H1 (cell line): ENCODE data around the gene RNF125. TPM values are rescaled to one million over a fixed set of nuclear protein-coding genes. Genes with fewer than 3 reads are reported as not detected.
A peak's percentile ranks its signal among the peaks of the same experiment; 100 is the strongest.

ENCODE experiments used
- CTCF ChIA-PET: fragments of 300-600 bp; sonication (Branson Sonifier 250); formaldehyde crosslinking; loops from one replicate; lab custom pipeline; 2021; ENCODE audit not compliant: partially characterized antibody; lab: Charles Lee
- POLR2A ChIA-PET: fragments of 300-600 bp; sonication (Branson Sonifier 250); formaldehyde crosslinking; loops from one replicate; lab custom pipeline; 2021; ENCODE audit warnings: inconsistent platforms; ENCODE audit not compliant: partially characterized antibody; lab: Charles Lee
- DNase-seq, 2 experiments: peaks; one replicate each; pipeline versions ENCODE4 v3.0.0 to v3.0.0-alpha.2; 2010 to 2022; ENCODE audit warnings: low spot score in 2 of 2, low read depth in 1 of 2, mixed read lengths in 1 of 2
- FAIRE-seq: peaks from 2 replicates; lab custom pipeline; 2011; peaks lifted over from hg19 to GRCh38; lab: Jason Lieb, UNC
- H2AFZ ChIP-seq: 2 replicates; pipeline ENCODE4 v1.8.1; 2012; ENCODE audit warnings: low read length, inconsistent platforms
- H2AK5ac ChIP-seq: 2 replicates; pipeline ENCODE4 v1.6.1; 2013; ENCODE audit warnings: low read depth, low read length
- H2BK120ac ChIP-seq: replicated peaks from 2 replicates; pipeline ENCODE3; 2013; ENCODE audit warnings: low read depth, low read length, inconsistent platforms
- H2BK12ac ChIP-seq: 2 replicates; pipeline ENCODE4 v1.6.1; 2013; ENCODE audit warnings: low read depth, low read length
- H2BK15ac ChIP-seq: 2 replicates; pipeline ENCODE4 v1.6.1; 2013; ENCODE audit warnings: low read length
- H2BK20ac ChIP-seq: 2 replicates; pipeline ENCODE4 v1.6.1; 2013; ENCODE audit warnings: low read length
- H2BK5ac ChIP-seq: 2 replicates; pipeline ENCODE4 v1.6.1; 2013; ENCODE audit warnings: low read depth, low read length
- H3K14ac ChIP-seq: 2 replicates; pipeline ENCODE4 v1.6.1; 2013; ENCODE audit warnings: inconsistent platforms; ENCODE audit not compliant: insufficient read length
- H3K18ac ChIP-seq: 2 replicates; pipeline ENCODE4 v1.6.1; 2013; ENCODE audit warnings: low read length; ENCODE audit errors: extremely low read depth
- H3K23ac ChIP-seq: 2 replicates; pipeline ENCODE4 v1.6.1; 2013; ENCODE audit warnings: inconsistent platforms; ENCODE audit not compliant: insufficient read length
- H3K23me2 ChIP-seq: 2 replicates; pipeline ENCODE4 v1.6.1; 2013; ENCODE audit warnings: low read depth, low read length
- H3K27ac ChIP-seq: 2 replicates; pipeline ENCODE4 v1.6.1; 2011; ENCODE audit warnings: low read depth, low read length, inconsistent platforms
- H3K27me3 ChIP-seq, 4 experiments: replicated peaks in 1 of 4; 1 replicate in 1 of 4; 2 replicates in 3 of 4; pipeline versions ENCODE4 v1.6.1 to v1.8.1; 2011 to 2013; ENCODE audit warnings: low read length in 3 of 4, mild to moderate bottlenecking in 3 of 4, inconsistent platforms in 2 of 4, mixed read lengths in 2 of 4, moderate library complexity in 1 of 4; ENCODE audit not compliant: control insufficient read depth in 3 of 4, insufficient read depth in 3 of 4; ENCODE audit errors: extremely low read depth in 1 of 4
- H3K36me3 ChIP-seq, 4 experiments: 2 replicates each; pipeline versions ENCODE4 v1.6.1 to v1.8.1; 2011 to 2013; ENCODE audit warnings: mild to moderate bottlenecking in 4 of 4, low read length in 3 of 4, moderate library complexity in 2 of 4, control low read depth in 1 of 4, inconsistent platforms in 1 of 4; ENCODE audit not compliant: insufficient read depth in 4 of 4, control insufficient read depth in 2 of 4
- H3K4ac ChIP-seq: replicated peaks from 2 replicates; pipeline ENCODE3; 2013; ENCODE audit warnings: low read length, low read depth, mixed read lengths, inconsistent platforms; ENCODE audit not compliant: insufficient read length
- H3K4me1 ChIP-seq, 4 experiments: replicated peaks in 1 of 4; 1 replicate in 1 of 4; 2 replicates in 3 of 4; pipeline versions ENCODE4 v1.6.1 to v1.8.1; 2011 to 2013; ENCODE audit warnings: low read length in 3 of 4, inconsistent platforms in 2 of 4, mixed read lengths in 1 of 4; ENCODE audit not compliant: insufficient read depth in 4 of 4, control insufficient read depth in 3 of 4
- H3K4me2 ChIP-seq, 2 experiments: 2 replicates each; pipeline versions ENCODE4 v1.6.1 to v1.8.1; 2011 to 2013; ENCODE audit warnings: low read depth in 2 of 2, low read length in 2 of 2, control low read depth in 1 of 2, inconsistent platforms in 1 of 2, mild to moderate bottlenecking in 1 of 2; ENCODE audit not compliant: insufficient read depth in 1 of 2
- H3K4me3 ChIP-seq, 4 experiments: fragments of 200-600, 300-600 bp in 1 of 4; sonication (generic), shearing (Covaris generic), sonication (Bioruptor Twin) in 1 of 4; 2 replicates each; pipeline versions ENCODE4 v1.5.1 to v1.8.1; 2011 to 2016; ENCODE audit warnings: low read length in 4 of 4, low read depth in 3 of 4, control low read depth in 2 of 4, inconsistent platforms in 2 of 4, mild to moderate bottlenecking in 2 of 4, mixed read lengths in 1 of 4, moderate library complexity in 1 of 4; ENCODE audit not compliant: insufficient read depth in 2 of 4; ENCODE audit errors: extremely low read depth in 1 of 4
- H3K56ac ChIP-seq: replicated peaks from 2 replicates; pipeline ENCODE3; 2013; ENCODE audit warnings: low read depth, mild to moderate bottlenecking, mixed read lengths, low read length, inconsistent platforms; ENCODE audit not compliant: insufficient read length
- H3K79me1 ChIP-seq: 2 replicates; pipeline ENCODE4 v1.6.1; 2013; ENCODE audit warnings: low read depth, low read length, control low read depth
- H3K79me2 ChIP-seq, 2 experiments: 2 replicates each; pipeline versions ENCODE4 v1.6.1 to v1.8.1; 2012 to 2013; ENCODE audit warnings: low read length in 2 of 2, mild to moderate bottlenecking in 2 of 2, inconsistent platforms in 1 of 2; ENCODE audit not compliant: insufficient read depth in 2 of 2, control insufficient read depth in 1 of 2
- H3K9ac ChIP-seq, 4 experiments: replicated peaks in 1 of 4; 1 replicate in 1 of 4; 2 replicates in 3 of 4; pipeline versions ENCODE4 v1.6.1 to v1.8.1; 2011 to 2013; ENCODE audit warnings: low read depth in 3 of 4, low read length in 3 of 4, control low read depth in 2 of 4, mild to moderate bottlenecking in 2 of 4, moderate library complexity in 2 of 4, inconsistent platforms in 1 of 4; ENCODE audit errors: extremely low read depth in 1 of 4
- H3K9me3 ChIP-seq, 2 experiments: 2 replicates each; pipeline versions ENCODE4 v1.6.1 to v1.8.1; 2012 to 2013; ENCODE audit warnings: mild to moderate bottlenecking in 2 of 2, moderate library complexity in 2 of 2, control low read depth in 1 of 2, inconsistent platforms in 1 of 2, low read depth in 1 of 2, low read length in 1 of 2, mixed read lengths in 1 of 2; ENCODE audit not compliant: insufficient read depth in 2 of 2
- H4K20me1 ChIP-seq, 2 experiments: replicated peaks in 1 of 2; 2 replicates each; pipeline versions ENCODE3 to v1.8.1; 2011 to 2013; ENCODE audit warnings: inconsistent platforms in 2 of 2, low read length in 2 of 2, mild to moderate bottlenecking in 1 of 2; ENCODE audit not compliant: insufficient read depth in 2 of 2, control insufficient read depth in 1 of 2
- H4K5ac ChIP-seq: 2 replicates; pipeline ENCODE4 v1.6.1; 2013; ENCODE audit warnings: low read length, low read depth, mixed read lengths, inconsistent platforms; ENCODE audit not compliant: insufficient read length
- H4K8ac ChIP-seq: 2 replicates; pipeline ENCODE4 v1.8.0; 2013; ENCODE audit warnings: mild to moderate bottlenecking, moderate library complexity, low read length, inconsistent platforms; ENCODE audit not compliant: insufficient read depth; ENCODE audit errors: extremely low read depth
- H4K91ac ChIP-seq: replicated peaks from 2 replicates; pipeline ENCODE3; 2013; ENCODE audit warnings: low read length, mixed read lengths, inconsistent platforms; ENCODE audit not compliant: insufficient read length
- KDM4A ChIP-seq: IDR thresholded peaks from one replicate; pipeline ENCODE4 v1.7.1; 2012; ENCODE audit warnings: low read depth, mild to moderate bottlenecking, moderate library complexity, low read length, inconsistent platforms; ENCODE audit not compliant: severe bottlenecking
- POU5F1 ChIP-seq: IDR thresholded peaks from 2 replicates; pipeline ENCODE4 v1.6.1; 2011; ENCODE audit warnings: low read depth, mild to moderate bottlenecking, low read length, moderate library complexity
- RNF2 ChIP-seq: fragments of 200-900, 300-1000 bp; sonication (generic); IDR thresholded peaks from 2 replicates; pipeline ENCODE4 v1.7.1; 2016; ENCODE audit warnings: borderline replicate concordance, low read depth, mild to moderate bottlenecking, antibody characterized with exemption, low read length; ENCODE audit not compliant: poor library complexity, severe bottlenecking; ENCODE audit errors: missing control alignments
- SAP30 ChIP-seq: fragments of 300-600 bp; sonication (generic); IDR thresholded peaks from 2 replicates; pipeline ENCODE4 v1.7.1; 2012; ENCODE audit warnings: low read length, moderate library complexity, mild to moderate bottlenecking, inconsistent platforms; ENCODE audit not compliant: insufficient read depth, insufficient replicate concordance
- SIX5 ChIP-seq: IDR thresholded peaks from 2 replicates; pipeline ENCODE4 v1.6.1; 2011; ENCODE audit warnings: mild to moderate bottlenecking, low read depth, low read length
- SP4 ChIP-seq: IDR thresholded peaks from 2 replicates; pipeline ENCODE4 v1.6.1; 2012; ENCODE audit warnings: low read length, inconsistent platforms
- SUZ12 ChIP-seq: fragments of 200-600 bp; sonication (generic); IDR thresholded peaks from 2 replicates; pipeline ENCODE4 v1.6.1; 2012; ENCODE audit warnings: mild to moderate bottlenecking, inconsistent platforms, low read length, moderate library complexity, mixed read lengths
- WGBS, 2 experiments: shearing (Covaris generic) in 1 of 2; methylation state at CpG; one replicate each; pipeline versions ENCODE4 v1.1.6 to v1.1.7; 2013 to 2015; ENCODE audit warnings: low lambda C conversion rate in 2 of 2, mixed read lengths in 2 of 2, inconsistent platforms in 1 of 2, low coverage in 1 of 2, missing lambda C conversion rate in 1 of 2; ENCODE audit not compliant: insufficient replicate concordance in 2 of 2, insufficient coverage in 1 of 2, insufficient read length in 1 of 2; ENCODE audit errors: extremely low coverage in 1 of 2, missing lambda C conversion rate in 1 of 2; 5-methylcytosine and 5-hydroxymethylcytosine counted together
- polyA plus RNA-seq, 7 experiments: library from polyadenylated mRNA; depleted of rRNA in 3 of 7; stranded (reverse) in 5 of 7; unstranded in 2 of 7; fragments of >200 nt in 5 of 7; fragments of 200-250 nt in 2 of 7; gene quantifications; 1 replicate in 5 of 7; 2 replicates in 1 of 7; 4 replicates in 1 of 7; pipeline versions ENCODE4 v1.2.1 to v1.2.3, GENCODE V29; 2011 to 2013; ENCODE audit warnings: missing spikeins in 2 of 7, mixed read lengths in 2 of 7
- total RNA-seq: library from RNA; stranded (reverse); fragmentation: NEBNext Ultra II Directional; extraction: Animal tissue kit (Norgen Biotek cat#: 25700); gene quantifications from 2 replicates; pipeline ENCODE4 v1.2.1, GENCODE V29; 2021
- TF ChIP-seq, protein P1 (sequence below): IDR thresholded peaks from 2 replicates; pipeline ENCODE4 v1.6.1; 2012; ENCODE audit warnings: inconsistent platforms

The RNF125 gene
- total and polyA plus RNA-seq, 2 of the 8 experiments (the other 6 are each of a cell fraction or from before 2014, with no cell fraction given): 14.3 to 15.2 TPM

- TF ChIP-seq POU5F1 (no peak), SAP30 (peak; percentile 33), KDM4A (peak; percentile 65), SUZ12 (0 out of 2 replicates have a peak, but pooled peaks have one; percentile 13), RNF2 (peak; percentile 45), SP4 (no peak; the same call in 1 of the 2 replicates), SIX5 (no peak)
- TF ChIP-seq, protein P1, sequence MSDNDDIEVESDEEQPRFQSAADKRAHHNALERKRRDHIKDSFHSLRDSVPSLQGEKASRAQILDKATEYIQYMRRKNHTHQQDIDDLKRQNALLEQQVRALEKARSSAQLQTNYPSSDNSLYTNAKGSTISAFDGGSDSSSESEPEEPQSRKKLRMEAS: peak; percentile 33; the same call in 1 of the 2 replicates
- H2BK5ac ChIP-seq: no peak overlapping the region
- peaks cover 0 to 4% (median under 1%) of the 10 kb centered on the region in 4 experiments; a peak in 3 of 7 replicates for H3K27me3 ChIP-seq
- no peak overlapping the region for H2AK5ac ChIP-seq
- peak overlapping the region; percentile 95 for H4K8ac ChIP-seq
- peaks cover 0 to 7% of the 10 kb centered on the region in 2 experiments; a peak in 2 of 4 replicates for H3K79me2 ChIP-seq
- peak overlapping the region; percentile 54; the same call in 1 of the 2 replicates for H2BK15ac ChIP-seq
- no peak overlapping the region for H3K14ac ChIP-seq
- H2BK120ac ChIP-seq: no peak overlapping the region
- peak overlapping the region; percentile 14; the same call in 1 of the 2 replicates for H2AFZ ChIP-seq
- peak overlapping the region; percentile 97 for H2BK12ac ChIP-seq
- H3K9ac ChIP-seq: peak overlapping the region; percentile 52 to 84 (median 78)
- FAIRE-seq: no peak
- H3K4me1 ChIP-seq: peaks cover 0 to 10% (median 4%) of the 10 kb centered on the region in 4 experiments; a peak in 4 of 7 replicates
- peak overlapping the region; percentile 83 for H3K56ac ChIP-seq
- ChIA-PET POLR2A (interaction anchor here (0.9 to 2.5 kb wide), 9 partner anchors 9 to 114 kb away, joined by 3 to 12 read pairs (median 4); partner anchors contain the start of gene RNF138), CTCF (interaction anchor here (0.6 to 2.1 kb wide), 10 partner anchors 9 to 83 kb away, joined by 3 to 9 read pairs (median 3); no protein-coding TSS in a partner anchor)
- H4K91ac ChIP-seq: no peak overlapping the region
- peak overlapping the region; percentile 91 for H3K18ac ChIP-seq
- H3K9me3 ChIP-seq: no peaks in the 10 kb centered on the region
- H4K20me1 ChIP-seq: no peaks in the 10 kb centered on the region
- H3K23ac ChIP-seq: no peak overlapping the region
- peak; percentile 9 to 69 for DNase-seq
- WGBS, 2 experiments: 7% methylated on average over 31 of the region's 31 CpGs; no CpG with 5 or more reads in 1 of the 2 experiments
- H4K5ac ChIP-seq: peak overlapping the region; percentile 44
- H3K4me2 ChIP-seq: peak overlapping the region; percentile 91 to 96
- H3K27ac ChIP-seq: no peak overlapping the region
- no peaks in the 10 kb centered on the region; a peak in 1 of 8 replicates for H3K36me3 ChIP-seq
- H3K79me1 ChIP-seq: no peaks in the 10 kb centered on the region; the same call in 1 of the 2 replicates
- H2BK20ac ChIP-seq: no peak overlapping the region
- H3K4ac ChIP-seq: peak overlapping the region; percentile 41
- peak overlapping the region; percentile 59 to 81 (median 69) for H3K4me3 ChIP-seq
- H3K23me2 ChIP-seq: peaks cover 17% of the 10 kb centered on the region
Observed at GRCh38 chr18:32019251-32019948, 775 bp downstream of the RNF125 start.
